IPS-15b (cell line): ENCODE data around the gene AK8.
A peak's percentile ranks its signal among the peaks of the same experiment; 100 is the strongest.

Experiments
- H3K27me3 ChIP-seq: one replicate; pipeline ENCODE4 v1.6.1; 2013; ENCODE audit warnings: low read length; ENCODE audit not compliant: control insufficient read depth, insufficient read depth
- H3K36me3 ChIP-seq: one replicate; pipeline ENCODE4 v1.6.1; 2013; ENCODE audit warnings: low read length; ENCODE audit not compliant: control insufficient read depth, insufficient read depth
- H3K4me1 ChIP-seq: one replicate; pipeline ENCODE4 v1.6.1; 2013; ENCODE audit warnings: mild to moderate bottlenecking, low read length; ENCODE audit not compliant: control insufficient read depth, insufficient read depth
- H3K4me3 ChIP-seq: one replicate; pipeline ENCODE4 v1.5.1; 2013; ENCODE audit warnings: low read depth, low read length
- H3K9ac ChIP-seq: one replicate; pipeline ENCODE4 v1.6.1; 2013; ENCODE audit warnings: low read depth, mild to moderate bottlenecking, low read length
- H3K9me3 ChIP-seq: one replicate; pipeline ENCODE4 v1.6.1; 2013; ENCODE audit warnings: mild to moderate bottlenecking, low read length; ENCODE audit not compliant: control insufficient read depth, insufficient read depth

AK8 gene

DNA sequence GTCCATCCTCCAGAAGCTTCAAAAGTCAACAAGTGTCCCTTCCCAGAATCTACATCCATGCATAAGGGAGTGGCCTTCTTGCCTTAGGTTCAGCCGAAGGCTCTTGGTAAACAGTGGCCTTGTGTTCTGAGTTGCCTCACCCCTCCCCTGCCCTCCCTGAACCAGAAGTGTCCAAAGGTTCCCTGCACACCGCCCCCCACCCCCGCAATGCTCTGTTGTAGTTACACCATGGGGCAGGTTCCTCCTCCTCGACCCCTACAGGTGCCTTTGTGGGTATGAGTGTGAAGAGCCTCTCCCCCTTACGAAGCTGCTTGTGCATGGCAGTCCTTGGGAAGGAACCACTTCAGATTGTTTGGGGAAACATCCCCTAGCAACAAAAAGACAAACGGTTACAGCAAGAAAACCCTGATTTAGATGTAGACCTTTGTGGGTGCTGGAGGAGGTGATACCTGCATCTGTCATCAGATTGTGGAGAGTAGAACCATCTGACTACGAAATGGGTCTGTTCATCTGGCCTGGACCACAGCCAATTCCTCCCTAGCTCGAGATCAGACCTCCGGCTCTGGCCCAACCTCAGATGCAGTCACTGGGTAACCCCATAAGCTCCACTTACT lies 7.7 kb upstream of the AK8 start:
- H3K4me3 ChIP-seq = no peak overlapping the region
- H3K4me1 ChIP-seq = no peaks in the 10 kb centered on the region
- no peak overlapping the region for H3K9ac ChIP-seq
- H3K27me3 ChIP-seq = no peaks in the 10 kb centered on the region
- no peaks in the 10 kb centered on the region for H3K36me3 ChIP-seq
- no peaks in the 10 kb centered on the region for H3K9me3 ChIP-seq

DNA sequence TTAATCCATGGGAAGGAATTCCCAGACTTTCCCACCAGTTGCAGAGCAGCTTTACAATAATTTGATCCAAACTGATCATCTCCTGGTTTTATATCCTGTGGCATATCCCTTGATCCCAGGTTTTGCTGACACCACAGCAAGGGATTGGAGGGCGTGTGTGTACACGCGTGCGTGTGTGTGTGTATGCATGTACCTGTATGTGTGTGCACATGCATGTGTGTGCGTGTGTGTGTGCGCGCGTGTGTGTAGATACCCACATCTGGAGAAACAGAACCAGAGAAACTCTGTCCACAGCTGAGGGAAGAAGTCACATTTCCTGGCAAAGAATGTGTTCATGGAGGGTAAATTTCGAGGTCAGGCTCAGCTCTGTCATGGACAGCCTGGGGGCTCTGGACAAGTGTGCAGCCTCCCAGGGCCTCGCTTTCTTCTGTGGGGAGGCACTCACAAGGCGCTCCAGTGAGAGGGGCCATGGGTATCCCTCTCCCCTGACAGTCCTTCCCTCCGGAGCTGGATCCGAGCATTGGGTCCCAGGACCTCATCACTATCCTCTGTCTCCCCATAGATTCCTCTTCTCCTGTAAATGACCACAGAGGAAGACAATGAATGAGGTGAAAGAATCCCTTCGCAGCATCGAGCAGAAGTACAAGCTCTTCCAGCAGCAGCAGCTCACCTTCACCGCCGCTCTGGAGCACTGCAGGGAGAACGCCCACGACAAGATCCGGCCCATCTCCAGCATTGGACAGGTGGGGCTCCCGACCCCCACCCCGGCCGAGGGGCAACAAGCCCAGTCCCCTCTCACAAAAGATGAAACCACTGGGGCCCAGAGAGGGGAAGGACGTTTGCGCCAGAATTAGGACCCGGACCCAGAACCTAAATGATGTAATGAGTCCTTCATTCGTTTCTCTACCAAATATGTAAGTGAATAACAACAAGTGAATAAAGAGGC lies 5.5 kb upstream of the AK8 start:
- H3K9ac ChIP-seq = no peak overlapping the region
- no peaks in the 10 kb centered on the region for H3K4me1 ChIP-seq
- H3K36me3 ChIP-seq = no peaks in the 10 kb centered on the region
- H3K27me3 ChIP-seq = peaks cover 6% of the 10 kb centered on the region
- no peaks in the 10 kb centered on the region for H3K9me3 ChIP-seq
- H3K4me3 ChIP-seq = no peak overlapping the region

DNA sequence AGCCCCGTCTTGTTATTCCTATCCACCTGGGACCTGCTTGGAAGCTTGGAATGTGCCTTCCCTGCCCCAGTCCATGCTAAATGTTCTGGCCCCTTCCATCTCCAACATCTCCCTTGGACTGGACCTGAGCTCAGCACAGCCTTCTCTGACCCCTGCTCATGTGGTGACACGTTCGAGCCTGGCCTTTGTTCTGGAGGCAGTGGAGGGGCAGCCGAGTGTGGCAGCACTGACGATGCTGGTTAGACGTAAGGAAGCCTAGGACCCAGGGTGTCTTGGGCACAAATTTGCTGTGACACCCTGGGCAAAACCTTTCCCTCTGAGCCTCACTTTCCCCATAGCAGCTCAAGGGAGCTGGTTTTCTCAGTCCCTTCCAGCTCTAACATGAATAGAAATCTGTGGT lies 4.5 kb upstream of the AK8 start:
- H3K36me3 ChIP-seq = no peaks in the 10 kb centered on the region
- no peak overlapping the region for H3K4me3 ChIP-seq
- H3K27me3 ChIP-seq = peaks cover 8% of the 10 kb centered on the region
- no peaks in the 10 kb centered on the region for H3K9me3 ChIP-seq
- H3K9ac ChIP-seq = no peak overlapping the region
- H3K4me1 ChIP-seq = no peaks in the 10 kb centered on the region

DNA sequence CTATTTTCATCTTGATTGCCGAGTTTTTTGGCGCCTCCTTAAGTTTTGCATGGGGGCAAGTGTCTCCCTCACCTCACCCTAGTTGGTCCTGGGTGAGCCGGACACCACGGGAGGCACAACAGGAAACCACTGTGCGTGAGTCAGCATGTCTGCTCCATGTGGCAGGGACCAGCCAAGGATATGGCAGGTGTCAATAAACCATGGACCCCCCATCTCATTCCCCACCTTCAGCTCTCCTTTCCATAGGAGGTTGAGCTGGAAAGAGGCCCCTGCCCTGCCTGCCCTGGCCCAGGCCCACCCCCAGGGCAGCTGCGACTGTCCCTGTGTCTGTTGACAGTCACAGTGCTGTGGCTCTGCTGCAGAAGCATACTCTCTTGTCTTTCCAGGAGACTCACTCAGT lies 3.7 kb upstream of the AK8 start:
- H3K36me3 ChIP-seq = no peaks in the 10 kb centered on the region
- no peaks in the 10 kb centered on the region for H3K9me3 ChIP-seq
- H3K4me1 ChIP-seq = no peaks in the 10 kb centered on the region
- no peak overlapping the region for H3K9ac ChIP-seq
- H3K27me3 ChIP-seq = peaks cover 15% of the 10 kb centered on the region
- H3K4me3 ChIP-seq = no peak overlapping the region

DNA sequence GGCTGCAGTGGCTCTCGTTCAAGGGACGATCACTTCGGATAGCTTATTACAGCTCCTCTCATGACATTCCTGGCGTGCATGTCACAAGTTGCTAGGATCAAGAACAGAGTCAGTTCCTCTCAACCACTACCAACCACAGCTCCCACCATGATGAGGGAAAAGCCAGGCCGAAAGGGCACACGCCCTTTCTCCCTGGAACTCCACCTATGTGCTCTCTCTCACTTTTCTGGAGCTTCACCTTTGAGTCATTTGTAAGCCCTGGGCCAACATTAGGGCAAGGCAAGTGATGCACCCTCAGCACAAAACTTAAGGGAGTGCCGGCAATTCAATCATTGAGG lies 2.2 kb upstream of the AK8 start:
- H3K9ac ChIP-seq = no peak overlapping the region
- no peaks in the 10 kb centered on the region for H3K9me3 ChIP-seq
- H3K4me3 ChIP-seq = no peak overlapping the region
- H3K36me3 ChIP-seq = no peaks in the 10 kb centered on the region
- H3K4me1 ChIP-seq = no peaks in the 10 kb centered on the region
- peaks cover 17% of the 10 kb centered on the region for H3K27me3 ChIP-seq

DNA sequence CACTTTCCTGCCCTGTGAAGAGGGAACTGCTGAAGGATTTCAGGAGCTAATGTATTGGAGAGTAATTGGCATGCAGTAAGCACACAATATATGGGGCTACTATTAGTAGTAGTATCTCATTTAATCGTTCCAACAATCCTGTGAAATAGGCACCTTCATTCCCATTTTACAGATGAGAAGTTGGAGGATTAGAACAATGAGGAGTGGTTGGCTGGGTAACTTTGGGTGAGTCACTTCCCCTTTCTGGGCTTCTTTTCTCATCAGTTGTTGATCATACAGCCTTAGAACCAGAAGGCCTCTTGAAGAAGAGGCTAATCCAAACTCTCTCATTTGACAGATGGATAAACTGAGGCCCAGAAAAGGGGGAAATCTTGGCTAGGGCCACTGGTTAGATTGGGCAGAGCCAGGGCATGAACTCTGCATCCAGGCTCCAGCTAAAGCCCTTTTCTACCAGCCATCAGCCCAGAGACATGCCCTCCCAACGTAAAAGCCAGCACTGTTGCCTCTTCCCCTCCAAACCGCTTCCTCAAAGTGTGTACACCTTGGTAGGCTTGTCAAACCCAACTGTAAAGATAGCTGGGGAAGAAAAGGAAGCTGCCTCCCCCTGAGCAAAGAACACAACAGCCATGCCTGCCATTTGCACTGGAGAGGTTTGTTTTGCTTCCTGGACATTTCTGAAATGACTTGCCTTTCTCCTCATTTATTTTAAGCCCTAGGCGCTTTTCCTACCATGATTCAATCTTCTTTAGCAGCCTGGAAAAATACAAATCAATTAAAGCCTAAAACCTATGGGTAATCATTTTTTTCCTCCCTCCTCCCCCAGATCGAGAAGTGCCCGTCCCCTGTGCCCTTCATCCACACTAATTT lies 1.6 kb upstream of the AK8 start:
- Histone ChIP-seq H3K9me3 (no peaks in the 10 kb centered on the region), H3K4me1 (no peaks in the 10 kb centered on the region), H3K9ac (no peak overlapping the region), H3K27me3 (peaks cover 17% of the 10 kb centered on the region), H3K4me3 (no peak overlapping the region), H3K36me3 (no peaks in the 10 kb centered on the region)

DNA sequence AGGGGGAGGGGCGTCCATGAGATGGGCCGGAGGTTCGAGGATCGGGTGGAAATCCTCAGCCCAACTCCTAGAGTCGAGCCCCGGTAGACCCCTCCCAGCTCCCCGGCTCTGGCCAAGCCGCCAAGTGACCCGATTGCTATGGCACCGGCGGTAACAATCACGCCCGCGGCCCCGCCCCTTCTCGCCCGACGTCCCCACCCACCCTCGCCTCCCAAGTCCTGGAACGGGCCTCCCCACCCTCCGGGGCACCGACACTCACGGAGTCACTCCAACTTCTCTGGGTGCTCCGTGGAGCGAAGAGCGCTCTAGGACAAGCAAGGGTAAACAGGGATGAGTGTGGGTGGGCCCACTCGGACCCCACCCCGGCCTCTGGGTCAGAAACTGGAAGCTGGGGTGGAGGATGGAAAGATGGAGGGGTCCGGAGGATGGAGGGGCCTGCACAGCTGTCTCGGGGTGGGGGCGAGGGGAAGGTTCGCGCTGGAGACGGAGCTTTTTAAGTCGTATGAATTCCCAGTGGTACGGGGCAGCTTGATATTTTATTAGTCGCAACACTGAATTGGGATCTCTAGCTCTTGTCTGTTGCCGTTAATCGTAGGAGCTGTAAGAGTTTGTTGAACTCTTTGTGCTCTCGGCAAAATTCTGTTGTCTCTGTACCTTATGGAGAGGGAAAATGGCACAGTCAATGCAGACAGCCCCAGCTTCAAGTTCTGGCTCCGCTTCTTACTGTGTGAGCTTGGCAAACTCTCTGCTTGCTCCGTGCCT lies 792 bp upstream of the AK8 start, which contains the start of gene SPACA9:
Gene SPACA9 (plus strand): TSS at position 204 of the 762 bp plus-strand sequence. CDS start 5,050 bp downstream, outside the sequence.
- no peaks in the 10 kb centered on the region for H3K9me3 ChIP-seq
- no peak within 1 kb of the TSS for H3K9ac ChIP-seq
- no peaks in the 10 kb centered on the region for H3K36me3 ChIP-seq
- H3K4me3 ChIP-seq = peak within 1 kb of the TSS; percentile 92
- H3K4me1 ChIP-seq = no peaks in the 10 kb centered on the region
- H3K27me3 ChIP-seq = peaks cover 17% of the 10 kb centered on the region

DNA sequence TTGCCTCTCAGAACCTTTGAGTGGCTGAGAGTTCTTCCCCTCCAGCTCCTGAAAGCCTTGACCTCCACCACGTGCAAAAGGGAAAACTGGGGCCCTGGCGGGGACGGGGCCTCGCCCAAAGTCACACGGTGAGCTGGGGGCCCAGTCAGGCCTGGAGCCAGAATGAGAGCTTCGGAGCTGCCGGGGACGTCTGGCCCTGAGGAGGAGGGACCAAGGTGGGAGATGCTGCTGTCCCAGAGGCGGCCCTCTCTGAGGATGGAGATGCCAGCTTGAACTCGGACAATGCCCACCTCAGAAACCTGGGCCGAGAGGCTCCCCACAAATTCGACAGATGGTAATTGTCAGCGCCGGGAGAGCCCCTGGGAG lies 643 bp downstream of the AK8 start:
- Histone ChIP-seq H3K9me3 (no peaks in the 10 kb centered on the region), H3K4me1 (no peaks in the 10 kb centered on the region), H3K9ac (no peak overlapping the region), H3K36me3 (no peaks in the 10 kb centered on the region), H3K27me3 (peaks cover 17% of the 10 kb centered on the region), H3K4me3 (peak overlapping the region; percentile 92)

DNA sequence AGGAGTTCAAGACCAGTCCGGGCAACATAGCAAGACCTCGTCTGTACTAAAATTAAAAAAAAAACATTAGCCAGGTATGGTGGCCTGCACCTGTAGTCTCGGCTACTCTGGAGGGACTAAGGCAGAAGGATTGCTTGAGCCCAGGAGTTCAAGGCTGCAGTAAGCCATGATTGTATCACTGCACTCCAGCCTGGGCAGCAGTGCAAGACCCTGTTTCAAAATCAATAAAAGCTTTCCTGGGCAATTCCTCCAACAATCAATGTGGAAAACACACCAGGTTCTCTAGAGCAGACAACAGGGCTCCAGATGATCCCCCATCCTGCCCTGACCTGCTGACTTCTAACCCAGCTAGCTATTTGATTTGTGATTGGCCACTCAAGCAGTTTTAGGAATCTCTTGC lies 1.2 kb downstream of the AK8 start:
- Histone ChIP-seq H3K27me3 (peaks cover 17% of the 10 kb centered on the region), H3K36me3 (no peaks in the 10 kb centered on the region), H3K9ac (no peak overlapping the region), H3K4me1 (no peaks in the 10 kb centered on the region), H3K9me3 (no peaks in the 10 kb centered on the region), H3K4me3 (no peak overlapping the region)

DNA sequence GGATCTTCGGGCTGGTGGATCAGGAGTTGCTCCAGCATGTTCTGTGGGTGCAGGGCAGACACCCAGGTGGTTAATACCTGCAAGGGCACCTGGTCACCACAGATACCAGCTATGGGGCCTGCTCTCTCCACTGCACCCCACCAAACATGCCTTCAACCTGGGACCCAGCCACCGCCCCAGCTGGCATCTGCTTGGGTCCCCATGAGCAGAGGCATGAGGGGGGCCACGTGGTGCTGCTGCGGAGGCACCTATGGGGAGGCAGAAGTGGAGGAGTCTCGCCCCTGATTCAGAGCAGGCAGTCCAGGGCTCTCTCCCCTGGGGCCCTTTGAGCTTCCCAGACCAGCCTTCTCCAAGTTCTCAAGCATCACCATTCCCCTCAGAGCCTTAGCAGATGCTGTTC lies 2.9 kb downstream of the AK8 start:
- peaks cover 17% of the 10 kb centered on the region for H3K27me3 ChIP-seq
- H3K4me3 ChIP-seq = no peak overlapping the region
- H3K4me1 ChIP-seq = no peaks in the 10 kb centered on the region
- no peak overlapping the region for H3K9ac ChIP-seq
- H3K36me3 ChIP-seq = no peaks in the 10 kb centered on the region
- no peaks in the 10 kb centered on the region for H3K9me3 ChIP-seq

DNA sequence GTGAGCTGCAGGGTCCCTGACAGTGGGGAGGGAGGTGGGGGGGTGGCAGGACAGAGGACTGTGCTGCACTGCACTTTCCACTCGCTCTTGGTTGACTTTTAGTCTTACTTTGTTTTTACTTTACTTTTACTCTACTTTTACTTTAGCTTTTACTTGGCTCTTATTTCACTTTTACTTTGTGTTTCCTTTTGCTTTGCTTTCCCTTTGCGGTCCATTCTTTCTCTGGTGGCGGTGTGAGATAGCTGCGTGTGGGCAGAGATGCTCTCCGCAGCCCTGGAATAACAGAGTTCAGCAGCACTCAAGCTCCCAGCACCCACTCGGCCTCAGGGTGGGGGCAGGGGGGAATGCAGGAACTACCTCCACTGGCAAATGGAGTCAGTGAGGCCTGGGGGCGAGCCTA lies 4.7 kb downstream of the AK8 start:
- no peaks in the 10 kb centered on the region for H3K36me3 ChIP-seq
- peaks cover 11% of the 10 kb centered on the region for H3K27me3 ChIP-seq
- H3K9ac ChIP-seq = no peak overlapping the region
- no peaks in the 10 kb centered on the region for H3K4me1 ChIP-seq
- H3K4me3 ChIP-seq = no peak overlapping the region
- H3K9me3 ChIP-seq = no peaks in the 10 kb centered on the region
